Glutamatergic neuron (in vitro differentiated cells): Measurements from ENCODE around the gene AKAP3. TPM values are rescaled to one million over a fixed set of nuclear protein-coding genes. Genes with fewer than 3 reads are reported as not detected.

Experiments used
- DNase-seq: peaks from one replicate; pipeline ENCODE4 v3.0.0; 2022
- H3K27ac Mint-ChIP-seq: one replicate; pipeline ENCODE4 v1.8.0; 2020; ENCODE audit warnings: mild to moderate bottlenecking, mixed read lengths, inconsistent platforms; ENCODE audit not compliant: unreplicated experiment
- H3K27me3 Mint-ChIP-seq: one replicate; pipeline ENCODE4 v1.8.0; 2020; ENCODE audit warnings: mild to moderate bottlenecking, moderate library complexity, mixed read lengths, inconsistent platforms; ENCODE audit not compliant: unreplicated experiment
- H3K36me3 Mint-ChIP-seq: one replicate; pipeline ENCODE4 v1.8.0; 2020; ENCODE audit warnings: mild to moderate bottlenecking, mixed read lengths, inconsistent platforms; ENCODE audit not compliant: unreplicated experiment
- H3K4me1 Mint-ChIP-seq: one replicate; pipeline ENCODE4 v1.8.0; 2020; ENCODE audit warnings: mild to moderate bottlenecking, low read depth, mixed read lengths, inconsistent platforms; ENCODE audit not compliant: unreplicated experiment
- H3K4me3 Mint-ChIP-seq: one replicate; pipeline ENCODE4 v1.8.0; 2020; ENCODE audit warnings: mild to moderate bottlenecking, mixed read lengths, inconsistent platforms; ENCODE audit not compliant: unreplicated experiment
- H3K9me3 Mint-ChIP-seq: one replicate; pipeline ENCODE4 v1.8.0; 2020; ENCODE audit warnings: mild to moderate bottlenecking, moderate library complexity, mixed read lengths, inconsistent platforms; ENCODE audit not compliant: unreplicated experiment
- long read RNA-seq: library from polyadenylated mRNA; unstranded; transcript quantifications from one replicate; pipeline ENCODE4 v2.0.0, GENCODE V29; 2020; ENCODE audit not compliant: unreplicated experiment
- total RNA-seq: library from RNA; stranded (reverse); fragmentation: NEBNext Ultra II Directional; extraction: Animal tissue kit (Norgen Biotek cat#: 25700); gene quantifications from one replicate; pipeline ENCODE4 v1.2.1, GENCODE V29; 2021; ENCODE audit not compliant: unreplicated experiment
- TF ChIP-seq, protein P1 (sequence below): fragments of 200-600 bp; sonication (generic); IDR thresholded peaks from one replicate; pipeline ENCODE4 v1.5.0; 2021; ENCODE audit not compliant: partially characterized antibody, unreplicated experiment

The AKAP3 gene
- total RNA-seq = 3.3 TPM
- long read RNA-seq = 0 reads

DNA sequence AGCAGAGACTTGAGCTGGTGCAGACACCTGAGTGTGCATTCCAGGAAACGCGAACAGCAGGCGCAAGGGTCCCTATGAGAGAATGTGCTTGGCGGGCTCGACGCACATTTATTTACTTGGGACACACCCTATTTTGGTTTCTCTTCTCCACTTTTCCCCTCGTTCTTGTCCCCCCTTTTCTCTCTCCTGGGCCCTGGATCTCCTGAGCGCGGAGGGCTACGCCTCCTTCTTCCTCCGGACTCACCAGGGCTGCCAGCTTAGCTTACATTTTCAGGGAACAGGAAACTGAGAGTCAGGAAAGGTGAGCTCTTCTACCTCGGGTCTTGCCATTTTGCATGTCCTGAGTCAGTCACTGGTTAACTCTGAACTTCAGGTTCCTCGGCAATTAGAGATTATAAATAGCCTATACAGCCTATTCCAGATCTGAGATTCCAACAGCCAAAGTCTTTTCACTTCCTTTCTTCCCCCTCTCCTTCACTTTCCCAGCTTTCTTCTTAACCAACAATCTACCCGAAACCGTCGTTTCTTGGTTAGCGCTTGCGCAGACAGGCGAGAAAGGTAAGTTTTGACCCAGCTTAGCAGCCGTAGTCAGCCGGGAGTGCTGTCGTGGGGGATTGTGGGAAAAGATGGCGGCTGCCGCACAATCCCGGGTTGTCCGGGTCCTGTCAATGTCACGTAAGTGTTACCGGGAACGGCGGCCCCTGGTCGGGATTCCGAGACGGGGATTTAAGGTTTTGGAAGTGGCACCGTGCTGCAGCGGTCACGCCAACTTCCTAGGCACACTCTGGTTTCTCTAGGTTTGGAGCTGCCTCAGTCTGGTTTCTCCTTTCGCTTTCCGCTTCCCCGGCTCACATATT lies at the start of gene AKAP3, which contains the start of gene NDUFA9:
AKAP3 (minus strand) TSS at position 551 of the 857 bp plus-strand sequence. CDS start 10,855 bp downstream, outside the sequence.
NDUFA9 (plus strand) TSS at position 614 of the 857 bp plus-strand sequence; CDS start at position 627, 13 bp downstream.
- peak; percentile 84 for DNase-seq
- no peaks in the 10 kb centered on the region for H3K36me3 Mint-ChIP-seq
- H3K4me1 Mint-ChIP-seq = peaks cover 29% of the 10 kb centered on the region
- TF ChIP-seq, protein P1, sequence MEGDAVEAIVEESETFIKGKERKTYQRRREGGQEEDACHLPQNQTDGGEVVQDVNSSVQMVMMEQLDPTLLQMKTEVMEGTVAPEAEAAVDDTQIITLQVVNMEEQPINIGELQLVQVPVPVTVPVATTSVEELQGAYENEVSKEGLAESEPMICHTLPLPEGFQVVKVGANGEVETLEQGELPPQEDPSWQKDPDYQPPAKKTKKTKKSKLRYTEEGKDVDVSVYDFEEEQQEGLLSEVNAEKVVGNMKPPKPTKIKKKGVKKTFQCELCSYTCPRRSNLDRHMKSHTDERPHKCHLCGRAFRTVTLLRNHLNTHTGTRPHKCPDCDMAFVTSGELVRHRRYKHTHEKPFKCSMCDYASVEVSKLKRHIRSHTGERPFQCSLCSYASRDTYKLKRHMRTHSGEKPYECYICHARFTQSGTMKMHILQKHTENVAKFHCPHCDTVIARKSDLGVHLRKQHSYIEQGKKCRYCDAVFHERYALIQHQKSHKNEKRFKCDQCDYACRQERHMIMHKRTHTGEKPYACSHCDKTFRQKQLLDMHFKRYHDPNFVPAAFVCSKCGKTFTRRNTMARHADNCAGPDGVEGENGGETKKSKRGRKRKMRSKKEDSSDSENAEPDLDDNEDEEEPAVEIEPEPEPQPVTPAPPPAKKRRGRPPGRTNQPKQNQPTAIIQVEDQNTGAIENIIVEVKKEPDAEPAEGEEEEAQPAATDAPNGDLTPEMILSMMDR = no peak
- no peaks in the 10 kb centered on the region for H3K9me3 Mint-ChIP-seq
- H3K27me3 Mint-ChIP-seq = peaks cover 4% of the 10 kb centered on the region
- peak within 1 kb of the TSS; percentile 97 for H3K27ac Mint-ChIP-seq
- peak within 1 kb of the TSS; percentile 89 for H3K4me3 Mint-ChIP-seq

DNA sequence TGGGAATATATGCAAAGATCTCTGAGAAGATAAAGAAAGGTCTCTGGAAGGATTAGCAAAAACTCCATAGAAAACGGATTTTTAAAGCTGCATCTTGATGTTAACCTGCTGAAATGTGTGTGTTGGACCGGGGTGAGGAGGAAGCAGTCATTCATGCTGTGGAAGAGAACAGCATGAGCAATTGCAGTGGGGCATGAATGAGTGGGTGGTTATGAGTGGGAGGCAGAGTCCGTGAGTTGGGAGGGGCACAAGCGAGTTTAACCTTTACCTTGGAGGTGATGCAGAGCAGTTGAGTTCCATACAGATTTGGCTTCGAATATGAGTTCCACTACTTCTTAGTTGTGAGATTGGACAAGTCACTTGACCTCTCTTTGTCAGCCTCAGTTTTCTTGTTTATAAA lies 41.9 kb upstream of the AKAP3 start:
- DNase-seq = no peak
- H3K4me3 Mint-ChIP-seq = no peak overlapping the region
- H3K9me3 Mint-ChIP-seq = peaks cover 2% of the 10 kb centered on the region
- H3K36me3 Mint-ChIP-seq = peaks cover 28% of the 10 kb centered on the region
- peak overlapping the region; percentile 10 for H3K27ac Mint-ChIP-seq
- H3K27me3 Mint-ChIP-seq = no peaks in the 10 kb centered on the region
- no peaks in the 10 kb centered on the region for H3K4me1 Mint-ChIP-seq
- TF ChIP-seq, protein P1 = no peak

DNA sequence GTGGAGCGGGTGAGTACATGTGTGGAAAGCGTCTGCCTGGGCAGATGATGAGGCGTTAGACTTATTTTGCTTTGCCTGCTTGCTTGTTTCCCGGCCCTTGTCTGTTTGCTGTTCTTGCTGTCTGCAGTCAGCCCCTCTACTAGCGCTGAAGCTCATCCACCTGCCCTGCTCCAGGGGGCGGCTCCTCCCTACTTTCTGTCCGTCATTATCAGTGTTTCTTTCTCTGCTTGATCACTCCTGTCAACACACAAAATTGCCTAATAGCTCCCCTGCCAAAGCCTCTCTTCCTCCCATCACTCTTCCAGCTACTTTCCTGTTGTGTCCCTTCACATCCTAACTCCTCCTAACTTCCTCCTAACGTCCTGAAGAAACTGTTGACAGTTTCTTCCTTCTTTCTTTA lies 36.5 kb upstream of the AKAP3 start:
- no peaks in the 10 kb centered on the region for H3K27me3 Mint-ChIP-seq
- peaks cover 16% of the 10 kb centered on the region for H3K36me3 Mint-ChIP-seq
- TF ChIP-seq, protein P1 = no peak
- no peaks in the 10 kb centered on the region for H3K9me3 Mint-ChIP-seq
- no peaks in the 10 kb centered on the region for H3K4me1 Mint-ChIP-seq
- H3K27ac Mint-ChIP-seq = no peak overlapping the region
- H3K4me3 Mint-ChIP-seq = no peak overlapping the region
- DNase-seq = no peak

DNA sequence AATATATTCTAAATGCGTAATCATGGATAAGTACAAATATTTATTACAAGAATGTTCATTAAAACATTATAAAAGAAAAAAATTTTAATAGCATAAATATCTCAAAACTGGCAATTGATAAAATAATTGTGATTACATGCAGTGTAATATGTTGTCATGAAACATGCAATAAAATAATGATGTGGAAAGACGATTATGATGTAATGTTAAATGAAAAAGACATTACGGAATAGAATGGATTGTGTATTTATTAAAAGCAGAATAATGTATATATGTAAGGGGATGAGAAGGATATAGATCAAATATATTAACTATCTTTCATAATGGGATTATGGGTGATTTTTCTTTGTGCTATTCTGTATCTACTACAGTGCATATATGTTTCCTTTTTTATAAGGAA lies 32.9 kb upstream of the AKAP3 start:
- Mint-ChIP-seq H3K4me1 (no peaks in the 10 kb centered on the region), H3K27ac (no peak overlapping the region), H3K27me3 (no peaks in the 10 kb centered on the region), H3K36me3 (peaks cover 7% of the 10 kb centered on the region), H3K4me3 (no peak overlapping the region), H3K9me3 (no peaks in the 10 kb centered on the region)
- TF ChIP-seq, protein P1 = no peak
- no peak for DNase-seq

DNA sequence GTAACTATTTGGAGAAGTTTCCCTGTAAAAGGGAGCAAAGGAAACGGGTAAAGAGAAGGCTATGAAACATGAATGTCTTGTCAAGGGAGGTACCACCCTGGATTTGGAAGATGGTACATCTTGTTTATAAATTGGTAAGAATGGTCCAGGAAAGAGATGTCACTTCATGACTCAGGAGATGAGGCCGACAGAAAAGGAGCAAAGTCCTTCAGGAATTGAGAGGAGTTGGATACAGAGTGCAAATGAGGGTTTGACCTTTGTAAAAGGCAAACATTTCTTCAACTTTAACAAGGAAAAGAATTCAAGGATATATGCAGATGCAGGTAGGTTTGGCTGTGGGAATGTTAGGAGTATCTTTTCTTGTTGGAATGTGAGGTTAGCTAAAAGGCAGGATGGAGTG lies 30.9 kb upstream of the AKAP3 start:
- H3K27me3 Mint-ChIP-seq = peaks cover under 1% of the 10 kb centered on the region
- no peaks in the 10 kb centered on the region for H3K4me1 Mint-ChIP-seq
- TF ChIP-seq, protein P1 = no peak
- peaks cover 11% of the 10 kb centered on the region for H3K36me3 Mint-ChIP-seq
- no peak for DNase-seq
- peaks cover 5% of the 10 kb centered on the region for H3K9me3 Mint-ChIP-seq
- no peak overlapping the region for H3K27ac Mint-ChIP-seq
- no peak overlapping the region for H3K4me3 Mint-ChIP-seq
